ENCODE results near the gene PTBP3. TPM values are rescaled to one million over a fixed set of nuclear protein-coding genes. Genes with fewer than 3 reads are reported as not detected.

Gene PTBP3
- total RNA-seq, 1 experiment from 2014 or later: 100 TPM

- TF ChIP-seq ZNF281 (CRISPR knock-in tag; IDR thresholded peaks at IDR 0.05) (no peak), NR1H2 (CRISPR knock-in tag; IDR thresholded peaks at IDR 0.05) (no peak), ZBTB43 (CRISPR knock-in tag; IDR thresholded peaks at IDR 0.05) (no peak), TCF7 (CRISPR knock-in tag; IDR thresholded peaks at IDR 0.05; ENCODE audit: low read depth) (no peak)
These were observed 88.3 kb downstream of the PTBP3 start (continued) for GRCh38 chr9:112245126-112245525.

GRCh38 chr9:112242147-112242804 is 91.1 kb downstream of the PTBP3 start:
- H3K4me1 Mint-ChIP-seq: peaks cover 13% of the 10 kb centered on the region
- ChIA-PET POLR2A (no interaction called here), CTCF (no interaction called here)
- H3K9me3 Mint-ChIP-seq: no peaks in the 10 kb centered on the region
- peaks cover 6% of the 10 kb centered on the region for H3K36me3 Mint-ChIP-seq
- H3K4me3 Mint-ChIP-seq: no peak overlapping the region
- ATAC-seq (no peak), DNase-seq (ENCODE audit: low spot score) (no peak)
- H3K27me3 Mint-ChIP-seq (ENCODE audit: low read depth): no peaks in the 10 kb centered on the region
- TF ChIP-seq ZNF121 (CRISPR knock-in tag; IDR thresholded peaks at IDR 0.05): 0 out of 2 replicates have a peak, but pooled peaks have one; percentile 77
- TF ChIP-seq MLX (CRISPR knock-in tag; IDR thresholded peaks at IDR 0.05): no peak
- TF ChIP-seq EMX1 (CRISPR knock-in tag; IDR thresholded peaks at IDR 0.05): no peak
- TF ChIP-seq SOX15 (CRISPR knock-in tag; IDR thresholded peaks at IDR 0.05): no peak
- H3K27ac Mint-ChIP-seq: no peak overlapping the region

- no peaks in the 10 kb centered on the region for H3K27me3 Mint-ChIP-seq (ENCODE audit: low read depth)
- H3K9me3 Mint-ChIP-seq: no peaks in the 10 kb centered on the region
- peaks cover 13% of the 10 kb centered on the region for H3K4me1 Mint-ChIP-seq
- H3K27ac Mint-ChIP-seq: no peak overlapping the region
- DNase-seq (ENCODE audit: low spot score) (no peak), ATAC-seq (no peak)
- TF ChIP-seq CBFB (CRISPR knock-in tag; IDR thresholded peaks at IDR 0.05; ENCODE audit: low read depth): no peak
- no peak for TF ChIP-seq HMGA2 (CRISPR knock-in tag; IDR thresholded peaks at IDR 0.05)
- TF ChIP-seq IRF2 (CRISPR knock-in tag; IDR thresholded peaks at IDR 0.05; ENCODE audit: borderline replicate concordance, low read depth): no peak
- TF ChIP-seq ZNF219 (CRISPR knock-in tag; IDR thresholded peaks at IDR 0.05; ENCODE audit: borderline replicate concordance): no peak
- TF ChIP-seq JUN (CRISPR knock-in tag; IDR thresholded peaks at IDR 0.05): no peak
- no peak for TF ChIP-seq KAT7 (CRISPR knock-in tag; IDR thresholded peaks at IDR 0.05; ENCODE audit: borderline replicate concordance)
- TF ChIP-seq ZNF396 (CRISPR knock-in tag; IDR thresholded peaks at IDR 0.05; ENCODE audit: borderline replicate concordance): no peak
- TF ChIP-seq MYBL2 (CRISPR knock-in tag; IDR thresholded peaks at IDR 0.05): no peak
- TF ChIP-seq ZSCAN18 (CRISPR knock-in tag; IDR thresholded peaks at IDR 0.05): no peak
- TF ChIP-seq E2F4 (CRISPR knock-in tag; IDR thresholded peaks at IDR 0.05; ENCODE audit: borderline replicate concordance, low read depth): no peak
- TF ChIP-seq ATF2 (CRISPR knock-in tag; IDR thresholded peaks at IDR 0.05; ENCODE audit: borderline replicate concordance, low read depth): no peak
- TF ChIP-seq OVOL2 (CRISPR knock-in tag; IDR thresholded peaks at IDR 0.05; ENCODE audit: borderline replicate concordance): no peak
- no peak for TF ChIP-seq NR2C2 (CRISPR knock-in tag; IDR thresholded peaks at IDR 0.05)
- TF ChIP-seq ZNF121 (CRISPR knock-in tag; IDR thresholded peaks at IDR 0.05): no peak
- ChIA-PET CTCF (no interaction called here), POLR2A (no interaction called here)
- H3K4me3 Mint-ChIP-seq: no peak overlapping the region
- H3K36me3 Mint-ChIP-seq: peaks cover 6% of the 10 kb centered on the region
These were observed 91.9 kb downstream of the PTBP3 start for GRCh38 chr9:112241491-112241890.
